Activated CD4-positive, alpha-beta T cell treated with anti-CD3 and anti-CD28 coated beads, Interleukin-2, amount 10 ng/mL, durations not matched to agents 24 days and 14 days (primary cell): ENCODE data around the gene JOSD2. TPM values are rescaled to one million over a fixed set of nuclear protein-coding genes. Genes with fewer than 3 reads are reported as not detected.

Source experiments
- DNase-seq: peaks from one replicate; pipeline ENCODE4 v3.0.0; 2022
- H3K27ac Mint-ChIP-seq: one replicate; pipeline ENCODE4 v1.8.0; 2022; ENCODE audit warnings: mild to moderate bottlenecking, mixed read lengths
- H3K27me3 Mint-ChIP-seq: one replicate; pipeline ENCODE4 v1.8.0; 2022; ENCODE audit warnings: mixed read lengths
- H3K36me3 Mint-ChIP-seq: one replicate; pipeline ENCODE4 v1.8.0; 2022; ENCODE audit warnings: low read depth, mild to moderate bottlenecking, mixed read lengths
- H3K4me1 Mint-ChIP-seq: one replicate; pipeline ENCODE4 v1.8.0; 2021; ENCODE audit warnings: mixed read lengths
- H3K4me3 Mint-ChIP-seq: one replicate; pipeline ENCODE4 v1.8.0; 2022; ENCODE audit warnings: mild to moderate bottlenecking, moderate library complexity, mixed read lengths
- H3K9me3 Mint-ChIP-seq: one replicate; pipeline ENCODE4 v1.8.0; 2021; ENCODE audit warnings: mixed read lengths
- intact Hi-C: fragments of 100-400 bp; cut with micrococcal nuclease; formaldehyde crosslinking; loops from one replicate; pipeline ENCODE4 v1.15.1; 2023
- total RNA-seq: library from RNA; stranded (reverse); gene quantifications from 2 replicates; pipeline ENCODE4 v1.2.3, GENCODE V29; 2022

The JOSD2 gene
- total RNA-seq, 1 donor from 2014 or later, result 41.7 TPM

- intact Hi-C loops, result loop anchor here (5.0 kb wide), 2 partner anchors 42 to 207 kb away; partner anchors contain the start of gene SPIB
- Mint-ChIP-seq H3K36me3 (no peaks in the 10 kb centered on the region), H3K4me3 (no peak overlapping the region), H3K27ac (peak overlapping the region; percentile 58), H3K4me1 (peaks cover 12% of the 10 kb centered on the region), H3K9me3 (no peaks in the 10 kb centered on the region), H3K27me3 (peaks cover 5% of the 10 kb centered on the region)
- no peak for DNase-seq
Measured at GRCh38 chr19:50459638-50460037, 51.4 kb downstream of the JOSD2 start.

GRCh38 chr19:50459067-50459456 is 51.9 kb downstream of the JOSD2 start:
- no peak for DNase-seq
- H3K27ac Mint-ChIP-seq, result no peak overlapping the region
- H3K4me1 Mint-ChIP-seq, result peaks cover 12% of the 10 kb centered on the region
- H3K9me3 Mint-ChIP-seq, result no peaks in the 10 kb centered on the region
- H3K36me3 Mint-ChIP-seq, result no peaks in the 10 kb centered on the region
- H3K4me3 Mint-ChIP-seq, result no peak overlapping the region
- H3K27me3 Mint-ChIP-seq, result peaks cover 5% of the 10 kb centered on the region
- intact Hi-C loops, result no loop called here

- Mint-ChIP-seq H3K4me3 (no peak overlapping the region), H3K27ac (no peak overlapping the region)
Measured at GRCh38 chr19:50458396-50459066, 52.5 kb downstream of the JOSD2 start.

GRCh38 chr19:50457300-50457699 is 53.7 kb downstream of the JOSD2 start:
- H3K4me3 Mint-ChIP-seq, result no peak overlapping the region
- peaks cover 12% of the 10 kb centered on the region for H3K4me1 Mint-ChIP-seq
- H3K9me3 Mint-ChIP-seq, result no peaks in the 10 kb centered on the region
- H3K36me3 Mint-ChIP-seq, result no peaks in the 10 kb centered on the region
- intact Hi-C loops, result no loop called here
- H3K27me3 Mint-ChIP-seq, result peaks cover 5% of the 10 kb centered on the region
- H3K27ac Mint-ChIP-seq, result no peak overlapping the region
- no peak for DNase-seq

More at GRCh38 chr19:50458396-50459066, 52.5 kb downstream of the JOSD2 start:
- H3K9me3 Mint-ChIP-seq, result no peaks in the 10 kb centered on the region
- H3K4me1 Mint-ChIP-seq, result peaks cover 12% of the 10 kb centered on the region
- intact Hi-C loops, result no loop called here
- DNase-seq, result no peak
- H3K27me3 Mint-ChIP-seq, result peaks cover 5% of the 10 kb centered on the region
- no peaks in the 10 kb centered on the region for H3K36me3 Mint-ChIP-seq

Other genes with a start within 250 kb of the JOSD2 start
- 20.3 TPM in 2 replicates for gene KCNC3, start 181.8 kb downstream of the JOSD2 start, total RNA-seq
- gene NAPSA, start 145.6 kb downstream of the JOSD2 start, total RNA-seq, result 13.6 and 18.0 TPM in 2 replicates
- 81.4 and 84.7 TPM in 2 replicates for gene NR1H2, start 134.7 kb downstream of the JOSD2 start, total RNA-seq
- 188 and 204 TPM in 2 replicates for gene POLD1, start 126.8 kb downstream of the JOSD2 start, total RNA-seq
- gene SPIB, start 92.3 kb downstream of the JOSD2 start, total RNA-seq, result 0.91 and 1.6 TPM in 2 replicates
- 0.12 and 0.26 TPM in 2 replicates for gene MYBPC2, start 78.3 kb downstream of the JOSD2 start, total RNA-seq
- gene EMC10, start 34.7 kb downstream of the JOSD2 start, total RNA-seq, result 79.2 and 81.6 TPM in 2 replicates
- 0.21 and 0.68 TPM in 2 replicates for gene GARIN5A, start 34.3 kb downstream of the JOSD2 start, total RNA-seq
- not detected in 2 replicates for gene ASPDH, start 2.7 kb upstream of the JOSD2 start, total RNA-seq
- 0.12 TPM in 1 of 2 replicates, not detected in the other for gene LRRC4B, start 57.2 kb upstream of the JOSD2 start, total RNA-seq
- gene SYT3, start 128.7 kb upstream of the JOSD2 start, total RNA-seq, result not detected in 2 replicates
- gene C19orf81, start 138.3 kb upstream of the JOSD2 start, total RNA-seq, result 0.98 TPM in 1 of 2 replicates, not detected in the other
- not detected in 2 replicates for gene SHANK1, start 208.6 kb upstream of the JOSD2 start, total RNA-seq
- gene CLEC11A, start 212.2 kb upstream of the JOSD2 start, total RNA-seq, result 0.89 and 1.3 TPM in 2 replicates